Measurements from ENCODE around the gene ISG20.

Gene ISG20

GRCh38 chr15:88638626-88639372 is at the start of gene ISG20:
TSS of gene ISG20 (plus strand) at chr15:88639016. CDS start at chr15:88639367, 351 bp downstream.
- TF ChIP-seq FOXM1 (IDR thresholded peaks at IDR 0.05; ENCODE audit: borderline replicate concordance, low read depth) (no peak), TAF1 (IDR thresholded peaks at IDR 0.05; ENCODE audit: low read depth) (no peak), USF1 (IDR thresholded peaks at IDR 0.05) (peak; percentile 81), TCF12 (IDR thresholded peaks at IDR 0.05; ENCODE audit: low read depth) (no peak), NFIC (IDR thresholded peaks at IDR 0.05) (no peak), EGR1 (IDR thresholded peaks at IDR 0.05) (no peak), RAD21 (IDR thresholded peaks at IDR 0.05; ENCODE audit: low read depth) (peak; percentile 16; the same call in 1 of the 2 replicates), TEAD4 (IDR thresholded peaks at IDR 0.05) (no peak), EP300 (IDR thresholded peaks at IDR 0.05; ENCODE audit: borderline replicate concordance) (no peak), CREB1 (IDR thresholded peaks at IDR 0.05; ENCODE audit: low read depth) (peak; percentile 70; the same call in 1 of the 2 replicates), ZBTB7A (IDR thresholded peaks at IDR 0.05; ENCODE audit: low read depth) (no peak), YY1 (IDR thresholded peaks at IDR 0.05; ENCODE audit: low read depth) (no peak), MAX (IDR thresholded peaks at IDR 0.05) (peak; percentile 83), CEBPB (IDR thresholded peaks at IDR 0.05) (peak; percentile 96), REST (IDR thresholded peaks at IDR 0.05; ENCODE audit: low read depth) (no peak)

- TF ChIP-seq RAD21 (IDR thresholded peaks at IDR 0.05; ENCODE audit: low read depth) (no peak), TAF1 (IDR thresholded peaks at IDR 0.05; ENCODE audit: low read depth) (no peak), EGR1 (IDR thresholded peaks at IDR 0.05) (no peak), USF1 (IDR thresholded peaks at IDR 0.05) (no peak)
Observed at GRCh38 chr15:88590759-88591158, 48.1 kb upstream of the ISG20 start.

- TF ChIP-seq NFIC (IDR thresholded peaks at IDR 0.05), result no peak
- no peak for TF ChIP-seq USF1 (IDR thresholded peaks at IDR 0.05)
- no peak for TF ChIP-seq CEBPB (IDR thresholded peaks at IDR 0.05)
- TF ChIP-seq YY1 (IDR thresholded peaks at IDR 0.05; ENCODE audit: low read depth), result no peak
- no peak for TF ChIP-seq TEAD4 (IDR thresholded peaks at IDR 0.05)
- no peak for TF ChIP-seq TAF1 (IDR thresholded peaks at IDR 0.05; ENCODE audit: low read depth)
- TF ChIP-seq TCF12 (IDR thresholded peaks at IDR 0.05; ENCODE audit: low read depth), result no peak
- no peak for TF ChIP-seq REST (IDR thresholded peaks at IDR 0.05; ENCODE audit: low read depth)
- no peak for TF ChIP-seq EGR1 (IDR thresholded peaks at IDR 0.05)
- no peak; the same call in 1 of the 2 replicates for TF ChIP-seq FOXM1 (IDR thresholded peaks at IDR 0.05; ENCODE audit: borderline replicate concordance, low read depth)
- TF ChIP-seq MAX (IDR thresholded peaks at IDR 0.05), result no peak
- TF ChIP-seq CREB1 (IDR thresholded peaks at IDR 0.05; ENCODE audit: low read depth), result no peak
- no peak for TF ChIP-seq EP300 (IDR thresholded peaks at IDR 0.05; ENCODE audit: borderline replicate concordance)
- no peak for TF ChIP-seq RAD21 (IDR thresholded peaks at IDR 0.05; ENCODE audit: low read depth)
- no peak for TF ChIP-seq ZBTB7A (IDR thresholded peaks at IDR 0.05; ENCODE audit: low read depth)
Observed at GRCh38 chr15:88591384-88591783, 47.4 kb upstream of the ISG20 start.

- no peak for TF ChIP-seq TCF12 (IDR thresholded peaks at IDR 0.05; ENCODE audit: low read depth)
Observed at GRCh38 chr15:88603885-88604284, 34.9 kb upstream of the ISG20 start.

- TF ChIP-seq TEAD4 (IDR thresholded peaks at IDR 0.05) (no peak), EP300 (IDR thresholded peaks at IDR 0.05; ENCODE audit: borderline replicate concordance) (no peak), TCF12 (IDR thresholded peaks at IDR 0.05; ENCODE audit: low read depth) (no peak), TAF1 (IDR thresholded peaks at IDR 0.05; ENCODE audit: low read depth) (no peak), EGR1 (IDR thresholded peaks at IDR 0.05) (no peak), ZBTB7A (IDR thresholded peaks at IDR 0.05; ENCODE audit: low read depth) (no peak), CREB1 (IDR thresholded peaks at IDR 0.05; ENCODE audit: low read depth) (no peak), CEBPB (IDR thresholded peaks at IDR 0.05) (no peak), MAX (IDR thresholded peaks at IDR 0.05) (no peak), FOXM1 (IDR thresholded peaks at IDR 0.05; ENCODE audit: borderline replicate concordance, low read depth) (no peak), REST (IDR thresholded peaks at IDR 0.05; ENCODE audit: low read depth) (no peak), NFIC (IDR thresholded peaks at IDR 0.05) (no peak), USF1 (IDR thresholded peaks at IDR 0.05) (no peak), YY1 (IDR thresholded peaks at IDR 0.05; ENCODE audit: low read depth) (no peak)
Observed at GRCh38 chr15:88604381-88605188, 34.2 kb upstream of the ISG20 start.

Measured in Ishikawa (cell line).